ENCODE data around the gene MTUS2.

MTUS2 gene

DNA sequence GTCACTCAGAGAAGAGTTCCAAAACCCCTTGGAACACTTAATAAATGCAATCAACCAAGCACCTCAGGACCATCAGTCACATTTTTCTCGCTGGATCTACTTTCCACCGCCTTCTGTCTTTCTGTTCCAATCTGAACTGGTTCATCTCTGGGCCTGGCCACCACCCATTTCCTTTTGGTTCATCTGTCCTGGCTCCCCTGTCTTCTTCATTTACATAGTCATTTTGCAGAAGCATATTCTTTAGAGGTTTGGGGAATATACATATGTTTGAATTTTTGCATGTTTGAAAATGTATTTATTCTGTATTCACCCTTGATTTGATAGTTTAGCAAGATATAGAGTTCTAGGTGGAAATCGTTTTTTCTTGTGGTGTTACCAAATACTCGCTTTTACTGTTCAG, 188.2 kb downstream of the MTUS2 start:
- H3K4me3 ChIP-seq (ENCODE audit: low read length) = no peak overlapping the region
- TF ChIP-seq, protein P1, sequence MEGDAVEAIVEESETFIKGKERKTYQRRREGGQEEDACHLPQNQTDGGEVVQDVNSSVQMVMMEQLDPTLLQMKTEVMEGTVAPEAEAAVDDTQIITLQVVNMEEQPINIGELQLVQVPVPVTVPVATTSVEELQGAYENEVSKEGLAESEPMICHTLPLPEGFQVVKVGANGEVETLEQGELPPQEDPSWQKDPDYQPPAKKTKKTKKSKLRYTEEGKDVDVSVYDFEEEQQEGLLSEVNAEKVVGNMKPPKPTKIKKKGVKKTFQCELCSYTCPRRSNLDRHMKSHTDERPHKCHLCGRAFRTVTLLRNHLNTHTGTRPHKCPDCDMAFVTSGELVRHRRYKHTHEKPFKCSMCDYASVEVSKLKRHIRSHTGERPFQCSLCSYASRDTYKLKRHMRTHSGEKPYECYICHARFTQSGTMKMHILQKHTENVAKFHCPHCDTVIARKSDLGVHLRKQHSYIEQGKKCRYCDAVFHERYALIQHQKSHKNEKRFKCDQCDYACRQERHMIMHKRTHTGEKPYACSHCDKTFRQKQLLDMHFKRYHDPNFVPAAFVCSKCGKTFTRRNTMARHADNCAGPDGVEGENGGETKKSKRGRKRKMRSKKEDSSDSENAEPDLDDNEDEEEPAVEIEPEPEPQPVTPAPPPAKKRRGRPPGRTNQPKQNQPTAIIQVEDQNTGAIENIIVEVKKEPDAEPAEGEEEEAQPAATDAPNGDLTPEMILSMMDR (conservative IDR thresholded peaks at IDR 0.05; ENCODE audit: low read depth, low read length) = no peak
- DNase-seq (ENCODE audit: low read depth) = no peak

DNA sequence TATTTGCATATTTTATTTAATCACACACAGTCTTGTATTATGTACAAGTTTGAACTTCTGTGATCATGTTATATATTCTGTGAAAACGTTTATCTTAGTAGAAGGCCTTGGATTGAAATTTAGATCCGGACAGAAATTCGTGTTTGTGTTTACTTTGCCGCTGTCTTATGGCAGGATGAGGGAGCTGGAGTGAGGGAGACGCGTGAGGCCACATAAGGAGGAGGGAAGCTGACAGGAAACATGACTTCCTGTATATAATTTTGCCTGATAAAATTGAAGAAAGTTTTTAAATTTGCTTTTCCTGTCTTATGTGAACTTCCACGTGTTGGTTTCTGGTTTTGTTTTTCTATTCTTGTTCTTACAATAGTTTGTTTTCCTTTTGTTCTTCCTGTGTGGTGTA, 200.2 kb downstream of the MTUS2 start:
- no peak overlapping the region for H3K4me3 ChIP-seq (ENCODE audit: low read length)
- TF ChIP-seq, protein P1 (conservative IDR thresholded peaks at IDR 0.05; ENCODE audit: low read depth, low read length) = no peak
- DNase-seq (ENCODE audit: low read depth) = no peak

DNA sequence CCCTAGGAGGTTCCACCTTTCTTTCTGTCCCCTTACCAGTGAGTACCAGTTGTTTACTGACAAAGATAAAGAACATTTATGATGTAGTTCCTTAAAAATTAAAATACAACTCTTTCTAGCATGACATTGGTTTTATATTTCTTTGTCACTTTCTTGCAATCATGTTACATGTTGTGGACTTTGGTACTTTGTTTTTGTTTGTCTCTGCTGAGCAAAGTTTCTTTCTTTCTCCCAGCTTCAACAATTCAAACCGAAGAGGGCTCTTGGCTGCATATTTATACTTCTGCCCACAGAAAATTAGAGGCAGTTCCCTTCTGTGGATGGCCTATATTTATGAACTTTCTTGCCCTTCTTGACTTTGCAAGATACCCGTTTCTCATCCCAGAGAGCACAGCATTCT, 201.2 kb downstream of the MTUS2 start:
- H3K4me3 ChIP-seq (ENCODE audit: low read length) = no peak overlapping the region
- no peak for DNase-seq (ENCODE audit: low read depth)
- TF ChIP-seq, protein P1 (conservative IDR thresholded peaks at IDR 0.05; ENCODE audit: low read depth, low read length) = no peak

DNA sequence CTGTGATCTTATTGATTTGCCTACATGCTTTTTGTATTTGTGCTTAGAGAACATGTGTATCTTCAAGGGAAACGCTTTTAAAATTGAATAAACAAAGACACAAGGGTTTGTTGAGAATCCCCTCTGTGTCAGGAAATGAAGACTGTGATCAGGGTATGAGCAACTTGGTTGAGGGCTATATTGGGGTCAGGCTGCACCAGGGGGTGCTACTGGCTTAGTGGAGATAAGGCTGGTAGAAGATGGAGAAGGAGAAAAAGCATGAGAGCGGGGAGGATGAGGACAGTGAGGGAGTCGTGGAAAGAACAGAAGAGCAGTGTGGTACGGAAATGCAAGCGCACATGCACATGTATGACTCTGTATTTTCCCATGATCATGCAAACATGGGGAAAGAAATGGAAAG, 201.6 kb downstream of the MTUS2 start:
- H3K4me3 ChIP-seq (ENCODE audit: low read length) = no peak overlapping the region
- no peak for DNase-seq (ENCODE audit: low read depth)
- TF ChIP-seq, protein P1 (conservative IDR thresholded peaks at IDR 0.05; ENCODE audit: low read depth, low read length) = no peak

DNA sequence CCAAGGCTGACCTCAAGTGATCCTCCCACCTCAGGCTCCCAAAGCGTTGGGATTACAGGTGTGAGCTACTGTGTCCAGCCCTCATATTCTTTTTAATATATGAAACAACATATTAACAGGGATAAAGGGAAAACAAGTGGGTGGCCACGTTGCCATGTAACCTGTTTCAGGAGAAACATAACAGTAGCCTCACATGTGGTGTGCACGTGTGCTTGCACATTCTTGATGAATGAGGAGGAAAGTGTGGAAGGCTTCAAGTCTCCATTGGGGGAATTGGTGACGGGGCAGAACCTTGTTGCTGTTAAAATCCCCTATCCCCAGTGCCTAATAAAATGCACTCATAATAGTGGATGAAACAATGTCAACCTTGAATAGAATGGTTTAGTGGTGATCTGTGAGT, 202.3 kb downstream of the MTUS2 start:
- TF ChIP-seq, protein P1 (conservative IDR thresholded peaks at IDR 0.05; ENCODE audit: low read depth, low read length) = no peak
- DNase-seq (ENCODE audit: low read depth) = no peak
- H3K4me3 ChIP-seq (ENCODE audit: low read length) = no peak overlapping the region

DNA sequence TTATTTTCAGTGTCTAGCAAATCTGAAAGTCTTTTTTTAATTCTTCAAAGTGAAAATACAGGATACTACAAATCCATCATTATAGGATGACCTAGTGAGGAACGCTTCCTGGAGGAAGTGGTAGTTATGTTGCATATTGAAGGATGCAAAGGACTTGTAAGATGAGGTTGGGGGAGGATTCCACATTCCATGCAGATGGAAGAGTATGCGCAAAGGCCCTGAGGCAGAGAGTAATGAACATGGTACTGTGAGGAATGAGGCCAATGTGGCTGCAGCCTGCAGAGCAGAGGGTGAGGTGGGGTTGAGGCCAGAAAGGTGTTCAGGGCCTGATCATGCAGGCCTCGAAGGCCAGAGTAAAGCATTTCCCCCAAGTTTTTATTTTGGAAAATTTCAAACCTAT, 202.8 kb downstream of the MTUS2 start:
- TF ChIP-seq, protein P1 (conservative IDR thresholded peaks at IDR 0.05; ENCODE audit: low read depth, low read length) = no peak
- DNase-seq (ENCODE audit: low read depth) = no peak
- H3K4me3 ChIP-seq (ENCODE audit: low read length) = no peak overlapping the region

DNA sequence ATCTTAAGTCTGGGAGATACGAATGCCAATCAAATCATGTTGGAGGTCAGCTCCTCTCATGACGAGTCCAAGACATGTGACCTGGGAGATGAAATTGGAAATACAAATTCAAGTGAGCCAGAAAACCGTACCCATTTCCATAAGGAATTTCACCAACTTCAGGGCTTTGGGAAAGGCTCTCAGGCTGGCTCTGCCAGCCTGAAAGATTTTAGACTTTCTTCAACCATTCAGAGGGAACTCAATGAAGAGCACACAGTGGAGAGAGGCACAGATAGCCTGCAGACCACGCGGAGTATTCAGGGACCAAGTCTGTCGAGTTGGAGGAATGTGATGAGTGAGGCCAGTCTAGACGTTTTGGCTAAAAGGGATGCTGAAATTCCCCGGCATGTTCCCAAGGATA, 204.6 kb downstream of the MTUS2 start:
- H3K4me3 ChIP-seq (ENCODE audit: low read length) = no peak overlapping the region
- DNase-seq (ENCODE audit: low read depth) = no peak
- TF ChIP-seq, protein P1 (conservative IDR thresholded peaks at IDR 0.05; ENCODE audit: low read depth, low read length) = no peak
